Effector memory CD8-positive, alpha-beta T cell (primary cell): ENCODE data around the gene FETUB.
"Not testable (repeated sequence)": the region's sequence is repeated elsewhere in the genome, so short reads cannot be mapped to it uniquely, and the experiment has no call there.

ENCODE experiments used
- ATAC-seq: fragments of 150-1000 bp; cut with Tn5 transposase; replicated peaks from 2 replicates; pipeline ENCODE4 v1.10.0; 2021; ENCODE audit warnings: mild to moderate bottlenecking, moderate library complexity
- DNase-seq, 3 experiments: peaks; one replicate each; pipeline ENCODE4 v3.0.0; 2021
- H3K27ac Mint-ChIP-seq, 2 donors: one replicate each; pipeline ENCODE4 v1.8.0; 2022; ENCODE audit warnings: mild to moderate bottlenecking in 2 of 2, mixed read lengths in 2 of 2, moderate library complexity in 2 of 2
- H3K27me3 Mint-ChIP-seq, 2 donors: one replicate each; pipeline ENCODE4 v1.8.0; 2022; ENCODE audit warnings: mixed read lengths in 2 of 2
- H3K36me3 Mint-ChIP-seq: one replicate; pipeline ENCODE4 v1.8.0; 2022; ENCODE audit warnings: mild to moderate bottlenecking, moderate library complexity, mixed read lengths; ENCODE audit not compliant: insufficient read depth
- H3K4me1 Mint-ChIP-seq, 2 donors: one replicate each; pipeline ENCODE4 v1.8.0; 2022; ENCODE audit warnings: low read depth in 2 of 2, mixed read lengths in 2 of 2
- H3K4me3 Mint-ChIP-seq, 2 donors: one replicate each; pipeline ENCODE4 v1.8.0; 2022; ENCODE audit warnings: mild to moderate bottlenecking in 2 of 2, mixed read lengths in 2 of 2, moderate library complexity in 2 of 2
- H3K9me3 Mint-ChIP-seq, 2 donors: one replicate each; pipeline ENCODE4 v1.8.0; 2022; ENCODE audit warnings: mixed read lengths in 2 of 2

Gene FETUB

DNA sequence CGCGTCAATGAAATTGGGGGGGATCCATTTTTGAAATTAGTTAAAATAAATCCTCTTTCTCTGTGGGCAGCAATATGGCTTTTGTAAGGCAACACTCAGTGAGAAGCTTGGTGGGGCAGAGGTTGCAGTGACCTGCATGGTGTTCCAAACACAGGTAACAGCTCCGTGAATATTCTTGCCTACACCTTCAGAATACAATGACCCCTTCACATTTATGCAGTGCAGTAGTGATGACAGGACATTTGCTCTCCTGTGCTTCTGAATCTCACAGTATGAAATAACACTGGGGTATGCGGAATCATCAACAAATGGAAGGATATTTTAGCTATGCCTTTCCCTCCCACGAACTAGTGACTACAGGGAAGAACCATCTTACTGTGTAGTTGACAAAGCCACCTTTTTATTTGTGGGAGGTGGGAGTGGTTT, 20.4 kb upstream of the FETUB start:
- DNase-seq = no peak
- Mint-ChIP-seq H3K4me3 (no peak overlapping the region), H3K36me3 (no peaks in the 10 kb centered on the region), H3K27ac (no peak overlapping the region), H3K4me1 (peaks cover 7 to 12% of the 10 kb centered on the region in 2 donors), H3K27me3 (peaks cover 43 to 46% of the 10 kb centered on the region in 2 donors), H3K9me3 (no peaks in the 10 kb centered on the region)
- ATAC-seq = no peak

DNA sequence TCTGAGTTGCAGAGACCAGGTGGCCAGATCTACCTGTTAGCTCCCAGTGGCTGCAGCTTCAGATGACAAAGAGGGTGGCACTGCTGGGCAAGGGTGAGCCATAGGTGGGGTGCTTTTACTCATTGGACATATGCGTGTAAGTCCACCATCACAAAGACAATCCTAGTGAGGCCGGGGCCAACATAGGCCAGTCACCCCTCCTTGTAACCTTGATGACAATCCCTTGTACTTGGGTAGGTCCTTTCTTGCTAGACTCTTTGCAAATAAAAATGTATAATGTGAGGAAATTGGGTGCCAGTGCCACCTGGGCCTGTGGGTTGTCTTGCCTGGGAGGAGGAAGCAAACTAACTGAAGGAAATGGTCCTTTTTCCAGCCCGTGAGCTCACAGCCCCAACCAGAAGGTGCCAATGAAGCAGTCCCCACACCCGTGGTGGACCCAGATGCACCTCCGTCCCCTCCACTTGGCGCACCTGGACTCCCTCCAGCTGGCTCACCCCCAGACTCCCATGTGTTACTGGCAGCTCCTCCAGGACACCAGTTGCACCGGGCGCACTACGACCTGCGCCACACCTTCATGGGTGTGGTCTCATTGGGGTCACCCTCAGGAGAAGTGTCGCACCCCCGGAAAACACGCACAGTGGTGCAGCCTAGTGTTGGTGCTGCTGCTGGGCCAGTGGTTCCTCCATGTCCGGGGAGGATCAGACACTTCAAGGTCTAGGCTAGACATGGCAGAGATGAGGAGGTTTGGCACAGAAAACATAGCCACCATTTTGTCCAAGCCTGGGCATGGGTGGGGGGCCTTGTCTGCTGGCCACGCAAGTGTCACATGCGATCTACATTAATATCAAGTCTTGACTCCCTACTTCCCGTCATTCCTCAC, 19.7 kb upstream of the FETUB start:
- Mint-ChIP-seq H3K4me3 (no peak overlapping the region), H3K9me3 (no peaks in the 10 kb centered on the region), H3K27ac (no peak overlapping the region), H3K27me3 (peaks cover 39 to 46% of the 10 kb centered on the region in 2 donors), H3K4me1 (peaks cover 4 to 10% of the 10 kb centered on the region in 2 donors), H3K36me3 (no peaks in the 10 kb centered on the region)
- DNase-seq = no peak
- no peak for ATAC-seq

DNA sequence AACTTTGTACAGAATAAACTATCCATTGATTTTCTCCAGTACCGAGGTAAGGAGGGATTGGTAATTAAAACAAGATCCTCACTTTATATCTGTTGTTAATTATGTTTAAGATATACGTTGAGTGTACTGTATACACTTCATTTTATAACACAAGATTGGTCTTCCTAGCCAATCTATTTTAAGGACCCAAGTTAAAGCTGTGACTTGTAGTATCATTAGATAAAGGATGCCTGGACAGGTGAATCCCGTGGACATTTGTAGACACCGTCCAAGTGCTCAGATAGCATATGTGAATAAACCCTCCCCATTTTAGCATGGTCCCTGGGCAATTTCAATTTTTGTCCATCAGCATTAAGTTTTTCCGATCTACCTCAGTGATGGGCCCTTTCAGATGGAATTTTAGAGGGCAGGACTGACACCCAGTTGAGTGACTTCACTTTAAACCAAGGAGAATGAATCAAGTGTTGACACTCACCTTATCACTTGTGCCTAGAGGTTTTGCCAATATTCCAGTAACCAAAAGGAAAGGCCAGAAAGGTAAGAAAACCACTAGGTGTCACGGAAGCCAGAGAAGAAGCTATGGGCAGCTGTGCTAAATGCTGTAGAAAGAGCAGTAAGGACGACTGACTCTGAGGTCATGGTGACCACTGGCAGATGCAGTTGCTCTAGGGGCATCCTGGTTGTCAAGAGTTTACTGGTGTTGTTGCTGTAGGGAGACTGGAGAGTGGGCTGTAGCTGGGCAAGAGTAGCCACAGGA, 18.1 kb upstream of the FETUB start:
- no peak overlapping the region for H3K4me3 Mint-ChIP-seq
- no peak overlapping the region for H3K27ac Mint-ChIP-seq
- H3K4me1 Mint-ChIP-seq = peaks cover 3 to 5% of the 10 kb centered on the region in 2 donors
- no peak for DNase-seq
- H3K36me3 Mint-ChIP-seq = no peaks in the 10 kb centered on the region
- no peak for ATAC-seq
- H3K27me3 Mint-ChIP-seq = peaks cover 37 to 42% of the 10 kb centered on the region in 2 donors
- no peaks in the 10 kb centered on the region for H3K9me3 Mint-ChIP-seq

DNA sequence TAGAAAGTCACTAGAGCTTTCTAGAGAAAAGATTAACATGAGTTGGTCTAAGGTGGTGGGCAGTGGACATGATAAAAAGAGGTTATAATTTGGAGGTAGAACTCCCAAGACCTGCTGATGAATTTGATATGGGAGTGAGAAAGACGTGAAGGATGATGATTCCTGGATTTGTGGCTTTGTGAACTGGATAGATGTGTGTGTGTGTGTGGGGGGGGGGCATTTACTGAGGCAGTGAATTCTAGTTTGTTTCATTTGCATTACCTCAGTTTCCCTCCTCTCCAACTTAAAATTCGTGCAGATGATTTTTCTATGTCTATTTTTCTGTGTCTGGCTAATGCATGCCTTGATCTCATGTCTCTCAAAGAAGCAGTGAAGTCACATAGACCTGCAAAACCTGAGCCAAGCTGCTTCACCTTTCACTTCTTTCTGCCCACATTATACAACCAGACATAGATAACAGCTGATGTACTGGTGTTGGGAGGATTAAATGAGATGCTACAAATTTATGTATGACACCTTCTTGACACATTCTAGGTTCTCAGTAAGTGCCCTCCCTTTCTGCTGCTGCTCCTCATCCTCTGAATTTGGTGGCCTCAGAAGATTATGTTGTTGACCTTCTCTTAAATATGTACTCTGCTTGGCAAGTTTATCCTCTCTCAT, 17.4 kb upstream of the FETUB start:
- H3K4me1 Mint-ChIP-seq = no peaks in the 10 kb centered on the region
- H3K27ac Mint-ChIP-seq = no peak overlapping the region
- DNase-seq = no peak
- no peak overlapping the region for H3K4me3 Mint-ChIP-seq
- H3K36me3 Mint-ChIP-seq = no peaks in the 10 kb centered on the region
- H3K9me3 Mint-ChIP-seq = no peaks in the 10 kb centered on the region
- ATAC-seq = no peak
- H3K27me3 Mint-ChIP-seq = peaks cover 33 to 35% of the 10 kb centered on the region in 2 donors

DNA sequence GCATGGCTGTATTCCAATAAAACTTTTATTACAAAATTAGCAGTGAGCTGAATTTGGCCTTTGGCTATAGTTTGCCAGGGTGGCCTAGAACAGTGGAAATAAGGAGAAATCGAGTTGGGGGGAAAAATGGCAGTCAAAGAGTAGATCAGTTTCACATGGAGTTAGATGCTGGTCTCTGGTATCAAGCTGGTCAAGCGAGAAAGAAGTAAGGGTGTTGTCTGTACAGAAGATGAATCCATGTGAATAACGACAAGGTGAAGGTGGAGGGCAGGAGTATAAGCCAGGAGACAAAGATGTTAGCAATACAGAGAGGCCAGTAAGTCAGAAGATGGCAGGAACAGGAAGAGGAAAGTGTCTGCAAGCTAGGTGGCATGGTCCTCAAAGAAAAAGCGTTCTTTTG, 15.6 kb upstream of the FETUB start:
- no peaks in the 10 kb centered on the region for H3K36me3 Mint-ChIP-seq
- H3K27me3 Mint-ChIP-seq = peaks cover 21 to 24% of the 10 kb centered on the region in 2 donors
- no peak overlapping the region for H3K27ac Mint-ChIP-seq
- H3K9me3 Mint-ChIP-seq = no peaks in the 10 kb centered on the region
- H3K4me1 Mint-ChIP-seq = no peaks in the 10 kb centered on the region
- DNase-seq (no peak), ATAC-seq (no peak)
- H3K4me3 Mint-ChIP-seq = no peak overlapping the region

DNA sequence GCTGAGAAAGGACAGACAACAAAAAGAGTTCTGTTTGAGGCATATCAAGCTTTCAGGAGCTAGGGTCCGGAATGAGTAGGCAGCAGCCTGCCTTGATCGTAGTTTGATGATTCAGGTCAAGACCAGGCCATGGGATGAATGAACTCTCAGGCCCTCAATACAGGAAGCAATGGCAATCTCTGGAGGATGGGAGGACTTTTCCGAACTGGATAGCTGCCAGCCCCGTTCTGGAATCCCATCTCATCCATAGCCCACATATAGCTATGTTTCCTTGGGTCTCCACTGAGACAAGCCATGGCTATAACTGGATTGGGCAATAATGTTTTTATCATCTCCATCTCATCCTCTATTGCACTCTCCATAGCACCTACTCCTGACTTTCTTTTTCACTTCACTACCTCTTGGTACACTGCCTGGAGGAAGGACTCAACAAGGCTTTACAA, 14.6 kb upstream of the FETUB start:
- Mint-ChIP-seq H3K4me3 (no peak overlapping the region), H3K4me1 (no peaks in the 10 kb centered on the region), H3K36me3 (no peaks in the 10 kb centered on the region), H3K27ac (no peak overlapping the region), H3K9me3 (no peaks in the 10 kb centered on the region), H3K27me3 (peaks cover 21 to 25% of the 10 kb centered on the region in 2 donors)
- ATAC-seq (no peak), DNase-seq (no peak)

DNA sequence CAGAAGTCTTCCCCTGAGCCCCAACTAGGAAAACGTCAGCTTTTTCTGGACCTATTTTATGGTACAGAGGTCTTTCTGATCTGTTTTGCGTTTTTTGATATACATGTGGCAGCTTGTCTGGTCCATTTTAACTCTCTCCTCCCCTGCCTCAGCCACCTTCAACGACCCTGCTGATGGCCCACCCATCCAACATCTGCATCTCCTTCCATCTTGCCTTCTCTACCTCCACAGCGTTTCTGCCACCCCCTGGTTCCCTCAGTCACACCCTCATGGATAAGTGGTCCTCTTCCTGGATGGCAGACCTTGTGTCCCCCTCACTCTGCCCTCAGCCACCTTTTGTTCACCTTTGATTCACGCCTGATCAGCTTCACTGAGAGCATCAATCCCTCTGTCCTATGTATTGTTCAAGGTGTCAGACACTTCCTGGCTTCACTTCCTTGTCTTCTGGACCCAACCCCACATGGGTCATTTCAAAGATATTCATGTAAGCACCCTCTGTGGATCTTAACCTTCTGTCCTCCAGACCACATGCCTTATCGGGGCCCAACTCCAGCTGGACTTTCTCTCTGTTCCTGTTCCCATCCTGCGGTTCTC, 13.8 kb upstream of the FETUB start:
- no peak overlapping the region for H3K27ac Mint-ChIP-seq
- no peaks in the 10 kb centered on the region for H3K4me1 Mint-ChIP-seq
- DNase-seq (no peak), ATAC-seq (no peak)
- no peaks in the 10 kb centered on the region for H3K36me3 Mint-ChIP-seq
- H3K27me3 Mint-ChIP-seq = peaks cover 22 to 24% of the 10 kb centered on the region in 2 donors
- H3K9me3 Mint-ChIP-seq = no peaks in the 10 kb centered on the region
- H3K4me3 Mint-ChIP-seq = no peak overlapping the region

DNA sequence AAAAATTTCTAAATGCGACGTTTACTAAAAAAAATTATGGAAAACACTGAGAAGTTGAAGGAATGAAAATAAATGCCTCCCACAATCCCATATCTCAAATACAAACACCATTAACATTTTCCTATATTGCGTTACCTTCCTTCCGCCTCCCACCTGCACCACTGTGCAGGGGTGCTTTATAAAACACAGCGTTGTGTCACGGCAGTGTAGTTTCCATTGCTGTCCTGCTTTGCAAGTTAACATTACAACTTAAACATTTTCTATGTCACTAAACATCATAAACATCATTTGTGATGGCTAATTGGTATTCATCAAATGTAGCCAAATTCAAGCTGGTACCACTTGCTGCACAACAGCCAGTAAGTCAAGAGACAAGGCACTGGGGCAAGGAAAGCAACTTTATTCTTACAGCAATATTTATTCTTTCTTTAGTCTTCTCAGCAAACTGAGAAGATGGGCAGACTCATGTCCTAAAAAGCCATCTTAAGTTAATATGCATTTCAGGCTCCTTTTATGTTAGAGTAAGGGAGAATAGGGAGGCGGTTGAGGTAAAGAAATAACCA, 12.3 kb upstream of the FETUB start:
- H3K9me3 Mint-ChIP-seq = no peaks in the 10 kb centered on the region
- H3K27ac Mint-ChIP-seq = no peak overlapping the region
- H3K4me3 Mint-ChIP-seq = no peak overlapping the region
- H3K4me1 Mint-ChIP-seq = no peaks in the 10 kb centered on the region
- DNase-seq (no peak), ATAC-seq (no peak)
- H3K27me3 Mint-ChIP-seq = peaks cover 12 to 15% of the 10 kb centered on the region in 2 donors
- H3K36me3 Mint-ChIP-seq = no peaks in the 10 kb centered on the region

DNA sequence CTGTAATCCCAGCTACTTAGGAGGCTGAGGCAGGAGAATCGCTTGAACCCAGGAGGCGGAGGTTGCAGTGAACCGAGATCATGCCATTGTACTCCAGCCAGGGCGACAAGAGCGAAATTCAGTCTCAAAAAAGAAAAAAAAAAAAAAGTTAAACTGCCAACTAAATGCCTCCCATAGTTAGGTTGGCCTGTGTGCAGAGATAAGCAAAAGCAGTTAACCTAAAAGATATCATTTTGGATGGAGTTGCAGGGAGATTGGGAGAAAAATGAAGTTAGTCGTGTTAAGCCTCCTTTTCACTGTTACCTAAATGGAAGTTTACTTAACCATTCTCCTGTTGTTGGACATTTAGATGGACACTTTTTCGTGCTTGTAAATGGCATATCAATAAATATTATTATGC, 11.4 kb upstream of the FETUB start:
- DNase-seq (no peak), ATAC-seq (no peak)
- Mint-ChIP-seq H3K27me3 (peaks cover 9 to 11% of the 10 kb centered on the region in 2 donors), H3K27ac (no peak overlapping the region), H3K4me1 (no peaks in the 10 kb centered on the region), H3K9me3 (no peaks in the 10 kb centered on the region), H3K4me3 (no peak overlapping the region), H3K36me3 (no peaks in the 10 kb centered on the region)

DNA sequence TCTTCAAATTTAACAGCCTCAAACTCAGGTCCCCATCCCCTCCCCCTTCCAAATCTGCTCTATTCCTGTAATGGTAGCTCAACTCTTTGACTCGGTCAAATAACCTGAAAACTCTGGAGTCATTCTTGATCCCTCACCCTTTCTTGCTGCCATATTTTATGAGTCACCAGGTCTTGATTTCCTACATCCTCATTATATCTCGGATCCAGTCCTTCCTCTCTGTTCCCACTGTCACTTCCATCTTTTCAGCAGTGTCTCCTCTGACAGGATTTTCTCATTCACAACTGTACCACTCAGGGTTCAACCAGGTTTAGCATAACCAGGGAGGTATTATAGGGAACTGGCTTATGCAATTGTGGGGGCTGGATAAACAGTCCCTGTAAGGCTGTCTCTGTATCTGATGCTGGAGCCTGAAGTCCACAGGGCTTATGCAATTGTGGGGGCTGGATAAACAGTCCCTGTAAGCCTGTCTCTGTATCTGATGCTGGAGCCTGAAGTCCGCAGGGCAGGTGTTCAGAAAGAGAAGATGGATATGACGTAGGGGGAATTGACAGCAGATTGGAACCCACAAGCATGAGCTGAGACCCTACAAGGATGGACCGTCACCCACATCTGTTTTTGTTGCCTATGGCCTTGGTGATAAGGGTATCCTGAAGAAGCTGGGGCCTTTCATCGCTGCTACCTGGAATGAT, 9.1 kb upstream of the FETUB start:
- DNase-seq (no peak), ATAC-seq (no peak)
- peaks cover 11% of the 10 kb centered on the region in 2 donors for H3K27me3 Mint-ChIP-seq
- H3K4me1 Mint-ChIP-seq = no peaks in the 10 kb centered on the region
- H3K4me3 Mint-ChIP-seq = no peak overlapping the region
- no peaks in the 10 kb centered on the region for H3K36me3 Mint-ChIP-seq
- H3K27ac Mint-ChIP-seq = no peak overlapping the region
- H3K9me3 Mint-ChIP-seq = no peaks in the 10 kb centered on the region

DNA sequence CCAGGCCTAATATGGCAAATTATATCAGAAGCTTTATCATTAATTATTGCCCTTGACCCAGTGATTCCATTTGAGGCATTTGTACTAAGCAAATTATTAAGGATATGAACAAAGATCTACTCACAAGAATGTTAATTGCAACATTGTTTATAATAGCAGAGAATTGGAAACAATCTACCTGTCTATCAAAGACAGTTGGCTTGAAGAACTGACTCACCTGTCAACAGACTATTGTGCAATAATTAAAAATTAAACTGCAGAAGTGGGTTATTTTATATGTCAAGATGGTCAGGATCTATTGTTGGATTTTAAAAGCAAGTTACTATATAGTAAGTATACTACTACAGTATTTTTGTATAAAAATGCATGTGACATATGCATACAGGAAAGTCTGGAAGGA, 6.7 kb upstream of the FETUB start:
- DNase-seq = no peak

DNA sequence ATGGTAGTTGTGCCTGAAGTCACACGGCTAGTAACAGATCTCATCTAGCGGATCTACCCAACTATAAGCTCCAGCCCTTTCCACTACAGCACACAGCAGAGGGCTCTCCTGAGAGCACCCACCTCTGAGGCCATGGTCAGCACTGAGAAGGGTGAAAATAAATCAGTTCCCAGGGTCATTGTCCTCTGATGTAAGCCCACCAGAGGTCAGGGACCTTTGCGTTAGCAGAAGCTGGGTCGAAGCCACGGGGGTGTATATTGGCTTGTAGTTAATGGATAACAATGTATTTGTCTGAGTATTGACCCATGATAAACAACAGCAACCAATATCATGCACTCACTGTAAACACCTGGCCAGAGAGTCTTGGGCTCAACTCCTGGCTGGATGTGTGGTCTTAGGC, 6.0 kb upstream of the FETUB start:
- H3K4me3 Mint-ChIP-seq, DNase-seq, H3K27ac Mint-ChIP-seq, H3K9me3 Mint-ChIP-seq, ATAC-seq, H3K36me3 Mint-ChIP-seq, H3K4me1 Mint-ChIP-seq: not testable (repeated sequence)
- peaks cover 18 to 32% of the 10 kb centered on the region in 2 donors for H3K27me3 Mint-ChIP-seq

More for the DNA sequence above, 6.7 kb upstream of the FETUB start:
- ATAC-seq = no peak
- Mint-ChIP-seq H3K4me3 (no peak overlapping the region), H3K27ac (no peak overlapping the region), H3K4me1 (no peaks in the 10 kb centered on the region), H3K27me3 (peaks cover 18 to 28% of the 10 kb centered on the region in 2 donors), H3K36me3 (no peaks in the 10 kb centered on the region), H3K9me3 (no peaks in the 10 kb centered on the region)
